SK-N-SH (cell line): Measurements from ENCODE around the gene LMBR1. TPM values are rescaled to one million over a fixed set of nuclear protein-coding genes. Genes with fewer than 3 reads are reported as not detected.

Source experiments
- CTCF ChIA-PET: fragments of 300-600, 350-600 bp; formaldehyde crosslinking; extraction: SDS; loops from one replicate; lab custom pipeline; 2021; lab: Yijun Ruan, JAX
- POLR2A ChIA-PET: fragments of 350-600 bp; sonication (Branson Sonifier 250); formaldehyde crosslinking; extraction: SDS; loops from one replicate; lab custom pipeline; 2020; ENCODE audit warnings: antibody characterized with exemption, inconsistent platforms; lab: Yijun Ruan, JAX
- DNase-seq: peaks from one replicate; pipeline ENCODE4 v3.0.0; 2012
- H2AFZ ChIP-seq: fragments of 200-600 bp; sonication (generic); 2 replicates; pipeline ENCODE4 v1.8.1; 2016; ENCODE audit warnings: antibody characterized with exemption, mild to moderate bottlenecking, low read depth
- H3F3A ChIP-seq: fragments of 200-600 bp; sonication (generic); replicated peaks from 2 replicates; pipeline ENCODE3; 2016; ENCODE audit warnings: antibody characterized with exemption, mild to moderate bottlenecking; ENCODE audit not compliant: insufficient read depth
- H3K27ac ChIP-seq, 2 experiments: fragments of 200-500 bp in 1 of 2; fragments of 200-600 bp in 1 of 2; sonication (Bioruptor generic) in 1 of 2; sonication (generic), shearing (Covaris generic) in 1 of 2; 2 replicates each; pipeline versions ENCODE4 v1.5.1 to v1.6.1; 2014 to 2016; ENCODE audit warnings: low read depth in 2 of 2, inconsistent platforms in 1 of 2, low read length in 1 of 2, mild to moderate bottlenecking in 1 of 2, mixed read lengths in 1 of 2
- H3K27me3 ChIP-seq: fragments of 200-600 bp; sonication (generic), shearing (Covaris generic); 2 replicates; pipeline ENCODE4 v1.6.1; 2016; ENCODE audit warnings: mixed run types; ENCODE audit not compliant: insufficient read depth
- H3K36me3 ChIP-seq, 2 experiments: fragments of 200-500 bp in 1 of 2; fragments of 200-600 bp in 1 of 2; sonication (Bioruptor generic) in 1 of 2; sonication (generic) in 1 of 2; replicated peaks in 1 of 2; 2 replicates each; pipeline versions ENCODE3 to v1.5.1; 2014 to 2016; ENCODE audit warnings: low read length in 1 of 2, mild to moderate bottlenecking in 1 of 2; ENCODE audit not compliant: insufficient read depth in 2 of 2, control insufficient read depth in 1 of 2
- H3K4me1 ChIP-seq, 2 experiments: fragments of 200-500 bp in 1 of 2; fragments of 200-600 bp in 1 of 2; sonication (Bioruptor generic) in 1 of 2; sonication (generic), shearing (Covaris generic) in 1 of 2; 2 replicates each; pipeline versions ENCODE4 v1.5.1 to v1.6.1; 2014 to 2016; ENCODE audit warnings: low read depth in 1 of 2, low read length in 1 of 2, mixed run types in 1 of 2; ENCODE audit not compliant: insufficient read depth in 2 of 2, control insufficient read depth in 1 of 2
- H3K4me2 ChIP-seq: fragments of 200-600 bp; sonication (generic), shearing (Covaris generic); 2 replicates; pipeline ENCODE4 v1.6.1; 2017; ENCODE audit warnings: mixed run types
- H3K4me3 ChIP-seq, 2 experiments: fragments of 200-500 bp in 1 of 2; fragments of 200-600 bp in 1 of 2; sonication (Bioruptor generic) in 1 of 2; sonication (generic), shearing (Covaris generic) in 1 of 2; 2 replicates each; pipeline versions ENCODE4 v1.5.1 to v1.8.1; 2014 to 2016; ENCODE audit warnings: low read depth in 2 of 2, inconsistent platforms in 1 of 2, low read length in 1 of 2, mild to moderate bottlenecking in 1 of 2, mixed read lengths in 1 of 2, moderate library complexity in 1 of 2
- H3K79me2 ChIP-seq: fragments of 200-600 bp; sonication (generic); 2 replicates; pipeline ENCODE4 v1.8.1; 2017; ENCODE audit warnings: mild to moderate bottlenecking; ENCODE audit not compliant: insufficient read depth
- H3K9ac ChIP-seq: fragments of 200-600 bp; sonication (generic); 2 replicates; pipeline ENCODE4 v1.6.1; 2017; ENCODE audit warnings: mixed run types
- H3K9me2 ChIP-seq: fragments of 200-600 bp; sonication (generic); 2 replicates; pipeline ENCODE4 v1.6.1; 2017; ENCODE audit warnings: mixed run types
- H3K9me3 ChIP-seq: fragments of 200-600 bp; sonication (generic); 2 replicates; pipeline ENCODE4 v1.6.1; 2017; ENCODE audit warnings: mixed run types, mild to moderate bottlenecking, moderate library complexity
- H4K20me1 ChIP-seq: fragments of 200-600 bp; sonication (generic); 2 replicates; pipeline ENCODE4 v1.6.1; 2017; ENCODE audit warnings: mild to moderate bottlenecking, mixed run types; ENCODE audit not compliant: insufficient read depth
- EP300 ChIP-seq, 2 experiments: IDR thresholded peaks; 2 replicates each; pipeline versions ENCODE4 v1.4.0 to v1.6.1; 2012; ENCODE audit warnings: borderline replicate concordance in 1 of 2, low read depth in 1 of 2, low read length in 1 of 2
- FOSL2 ChIP-seq: IDR thresholded peaks from 2 replicates; pipeline ENCODE4 v1.4.0; 2012; ENCODE audit warnings: low read depth, mild to moderate bottlenecking, moderate library complexity, borderline replicate concordance
- GABPA ChIP-seq: IDR thresholded peaks from 2 replicates; pipeline ENCODE4 v1.4.0; 2012; ENCODE audit warnings: low read depth, mild to moderate bottlenecking
- JUND ChIP-seq: IDR thresholded peaks from 2 replicates; pipeline ENCODE4 v1.4.0; 2012
- MXI1 ChIP-seq: IDR thresholded peaks from 2 replicates; pipeline ENCODE4 v1.6.1; 2012; ENCODE audit warnings: mild to moderate bottlenecking, low read depth, low read length, improper control_type of control experiment
- NFIC ChIP-seq: IDR thresholded peaks from 2 replicates; pipeline ENCODE4 v1.4.0; 2012; ENCODE audit warnings: borderline replicate concordance
- POLR2AphosphoS5 ChIP-seq: IDR thresholded peaks from 2 replicates; pipeline ENCODE4 v1.6.1; 2012; ENCODE audit warnings: low read depth, low read length
- RAD21 ChIP-seq: IDR thresholded peaks from 2 replicates; pipeline ENCODE4 v1.6.1; 2012; ENCODE audit warnings: mild to moderate bottlenecking, low read length
- REST ChIP-seq: IDR thresholded peaks from 2 replicates; pipeline ENCODE4 v1.6.1; 2012; ENCODE audit warnings: mild to moderate bottlenecking, low read depth, low read length, moderate library complexity
- RFX5 ChIP-seq: IDR thresholded peaks from 2 replicates; pipeline ENCODE4 v1.6.1; 2012; ENCODE audit warnings: mild to moderate bottlenecking, improper control_type of control experiment, low read length
- SIN3A ChIP-seq: IDR thresholded peaks from 2 replicates; pipeline ENCODE4 v1.6.1; 2012; ENCODE audit warnings: low read depth, mild to moderate bottlenecking, low read length, moderate library complexity, borderline replicate concordance
- TCF12 ChIP-seq: IDR thresholded peaks from 2 replicates; pipeline ENCODE4 v1.4.0; 2012
- WGBS: methylation state at CpG from one replicate; pipeline ENCODE4 v1.1.6; 2017; ENCODE audit warnings: low lambda C conversion rate; 5-methylcytosine and 5-hydroxymethylcytosine counted together
- polyA plus RNA-seq, 3 experiments: library from polyadenylated mRNA; depleted of rRNA; stranded (reverse); fragments of >200 nt; gene quantifications; 2 replicates each; pipeline ENCODE4 v1.2.3, GENCODE V29; 2012
- TF ChIP-seq, protein P1 (sequence below): fragments of 150-350 bp; IDR thresholded peaks from 2 replicates; pipeline ENCODE4 v1.6.1; 2017; ENCODE audit warnings: antibody characterized with exemption, low read length, low read depth, borderline replicate concordance
- TF ChIP-seq, protein P2 (sequence below): fragments of 200-600 bp; sonication (generic); IDR thresholded peaks from 2 replicates; pipeline ENCODE4 v1.6.1; 2017; ENCODE audit warnings: antibody characterized with exemption, mild to moderate bottlenecking, moderate library complexity

LMBR1 gene
- polyA plus RNA-seq, 1 of the 3 experiments (the other 2 are of a cell fraction), result 24.6 TPM

- no peak for TF ChIP-seq REST
Measured at GRCh38 chr7:156746891-156747290, 146.1 kb downstream of the LMBR1 start (continued).

DNA sequence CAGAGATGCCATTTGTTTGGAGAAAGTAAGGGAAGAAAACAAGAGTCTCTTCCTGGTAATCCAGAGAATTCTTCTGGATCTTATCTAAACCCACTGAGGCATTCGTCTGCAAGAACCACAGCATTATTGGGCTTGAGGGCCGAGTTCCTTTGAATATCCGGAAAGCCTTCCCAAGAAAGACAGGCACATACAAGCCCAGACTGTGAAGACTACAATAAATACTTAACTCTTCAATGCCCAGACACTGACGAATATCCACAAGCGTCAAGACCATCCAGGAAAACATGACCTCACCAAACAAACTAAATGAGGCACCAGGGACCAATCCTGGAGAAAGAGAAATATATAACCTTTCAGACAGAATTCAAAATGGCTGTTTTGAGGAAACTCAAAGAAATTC lies 153.4 kb downstream of the LMBR1 start:
- Histone ChIP-seq H3K27ac (no peak overlapping the region), H3K9ac (no peak overlapping the region), H3K27me3 (no peaks in the 10 kb centered on the region)
- no peak for TF ChIP-seq NFIC
- TF ChIP-seq RAD21, result no peak
- no peak for TF ChIP-seq MXI1
- TF ChIP-seq POLR2AphosphoS5, result no peak
- no peak for TF ChIP-seq SIN3A
- no peak for TF ChIP-seq FOSL2
- TF ChIP-seq JUND, result no peak
- no peak for TF ChIP-seq EP300 (IDR thresholded peaks at IDR 0.05; ENCODE audit: borderline replicate concordance in 1 of 2, low read depth in 1 of 2, low read length in 1 of 2)
- no peak for TF ChIP-seq TCF12
- TF ChIP-seq, protein P1, sequence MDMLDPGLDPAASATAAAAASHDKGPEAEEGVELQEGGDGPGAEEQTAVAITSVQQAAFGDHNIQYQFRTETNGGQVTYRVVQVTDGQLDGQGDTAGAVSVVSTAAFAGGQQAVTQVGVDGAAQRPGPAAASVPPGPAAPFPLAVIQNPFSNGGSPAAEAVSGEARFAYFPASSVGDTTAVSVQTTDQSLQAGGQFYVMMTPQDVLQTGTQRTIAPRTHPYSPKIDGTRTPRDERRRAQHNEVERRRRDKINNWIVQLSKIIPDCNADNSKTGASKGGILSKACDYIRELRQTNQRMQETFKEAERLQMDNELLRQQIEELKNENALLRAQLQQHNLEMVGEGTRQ, result no peak
- TF ChIP-seq, protein P2, sequence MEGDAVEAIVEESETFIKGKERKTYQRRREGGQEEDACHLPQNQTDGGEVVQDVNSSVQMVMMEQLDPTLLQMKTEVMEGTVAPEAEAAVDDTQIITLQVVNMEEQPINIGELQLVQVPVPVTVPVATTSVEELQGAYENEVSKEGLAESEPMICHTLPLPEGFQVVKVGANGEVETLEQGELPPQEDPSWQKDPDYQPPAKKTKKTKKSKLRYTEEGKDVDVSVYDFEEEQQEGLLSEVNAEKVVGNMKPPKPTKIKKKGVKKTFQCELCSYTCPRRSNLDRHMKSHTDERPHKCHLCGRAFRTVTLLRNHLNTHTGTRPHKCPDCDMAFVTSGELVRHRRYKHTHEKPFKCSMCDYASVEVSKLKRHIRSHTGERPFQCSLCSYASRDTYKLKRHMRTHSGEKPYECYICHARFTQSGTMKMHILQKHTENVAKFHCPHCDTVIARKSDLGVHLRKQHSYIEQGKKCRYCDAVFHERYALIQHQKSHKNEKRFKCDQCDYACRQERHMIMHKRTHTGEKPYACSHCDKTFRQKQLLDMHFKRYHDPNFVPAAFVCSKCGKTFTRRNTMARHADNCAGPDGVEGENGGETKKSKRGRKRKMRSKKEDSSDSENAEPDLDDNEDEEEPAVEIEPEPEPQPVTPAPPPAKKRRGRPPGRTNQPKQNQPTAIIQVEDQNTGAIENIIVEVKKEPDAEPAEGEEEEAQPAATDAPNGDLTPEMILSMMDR, result no peak
- TF ChIP-seq GABPA, result no peak
- no peak for TF ChIP-seq RFX5
- TF ChIP-seq, all 33 proteins: peak for 0
- 0 out of 2 replicates have a peak, but pooled peaks cover 5% of the 10 kb centered on the region for H3K9me3 ChIP-seq
- H3K36me3 ChIP-seq, result peaks cover 15 to 17% of the 10 kb centered on the region in 2 experiments
- no peaks in the 10 kb centered on the region for H4K20me1 ChIP-seq
- CTCF ChIA-PET, result interaction anchor here (1.7 kb wide), 1 partner anchor 24 kb away, joined by 4 read pairs; no protein-coding TSS in a partner anchor
- DNase-seq, result no peak
- no peaks in the 10 kb centered on the region for H3K4me1 ChIP-seq
- no peaks in the 10 kb centered on the region for H3K9me2 ChIP-seq
- no peak overlapping the region for H3K4me3 ChIP-seq
- H3K79me2 ChIP-seq, result no peaks in the 10 kb centered on the region
- WGBS, result 82% methylated on average over 5 of the region's 5 CpGs
- H3F3A ChIP-seq, result no peaks in the 10 kb centered on the region
- no peak overlapping the region for H3K4me2 ChIP-seq
- H2AFZ ChIP-seq, result no peak overlapping the region
- POLR2A ChIA-PET, result no interaction called here
